HCT116 (cell line): Measurements from ENCODE around the gene DNAJC18. TPM values are rescaled to one million over a fixed set of nuclear protein-coding genes. Genes with fewer than 3 reads are reported as not detected.
"Not testable (repeated sequence)": the region's sequence is repeated elsewhere in the genome, so short reads cannot be mapped to it uniquely, and the experiment has no call there.

Source experiments
- ATAC-seq: fragments of 200-7000 bp; cut with Tn5 transposase; 2 replicates; pipeline ENCODE4 v1.9.1; 2020; ENCODE audit warnings: mild to moderate bottlenecking, moderate library complexity
- BruUV-seq: library from RNA; stranded (reverse); fragments of 400-500 nt; replicated peaks from 2 replicates; lab custom pipeline; 2021; lab: Mats Ljungman, UMichigan
- CTCF ChIA-PET: fragments of 300-600 bp; sonication (Branson Sonifier 250); formaldehyde crosslinking; loops from one replicate; lab custom pipeline; 2021; ENCODE audit warnings: antibody characterized with exemption; lab: Charles Lee
- POLR2A ChIA-PET: fragments of 300-600, 350-600 bp; sonication (Branson Sonifier 250); formaldehyde crosslinking; loops from one replicate; lab custom pipeline; 2021; ENCODE audit warnings: antibody characterized with exemption; lab: Charles Lee
- RAD21 ChIA-PET, 2 experiments: fragments of 300-600 bp; sonication (Branson Sonifier 250); formaldehyde crosslinking; loops; one replicate each; lab custom pipeline; 2023; ENCODE audit warnings: low total read pairs in 2 of 2; ENCODE audit not compliant: uncharacterized antibody in 2 of 2, unreplicated experiment in 2 of 2, low non-redundant PET in 1 of 2; lab: Charles Lee
- DNase-seq: peaks from one replicate; pipeline ENCODE4 v3.0.0-alpha.2; 2010; ENCODE audit warnings: low read depth, low spot score
- H2AFZ ChIP-seq: fragments of 200-600 bp; shearing (Covaris generic), sonication (generic); 2 replicates; pipeline ENCODE4 v1.6.1; 2017; ENCODE audit warnings: low read depth, mixed run types, mixed read lengths, antibody characterized with exemption, low read length; ENCODE audit not compliant: poor library complexity, severe bottlenecking
- H3K27ac ChIP-seq: 2 replicates; pipeline ENCODE4 v1.5.1; 2012; ENCODE audit warnings: low read depth, low read length
- H3K27me3 ChIP-seq: fragments of 200-600 bp; sonication (generic); 2 replicates; pipeline ENCODE4 v1.6.1; 2016; ENCODE audit warnings: mixed run types, low read length, mixed read lengths; ENCODE audit not compliant: insufficient read depth
- H3K36me3 ChIP-seq, 2 experiments: fragments of 200-500 bp in 1 of 2; fragments of 200-600 bp in 1 of 2; sonication (Bioruptor generic) in 1 of 2; sonication (generic) in 1 of 2; 2 replicates each; pipeline versions ENCODE4 v1.5.1 to v1.6.1; 2014 to 2016; ENCODE audit warnings: low read length in 2 of 2, inconsistent platforms in 1 of 2, mixed read lengths in 1 of 2, mixed run types in 1 of 2; ENCODE audit not compliant: insufficient read depth in 2 of 2, control insufficient read depth in 1 of 2
- H3K4me1 ChIP-seq, 2 experiments: fragments of 200-600 bp in 1 of 2; sonication (generic) in 1 of 2; 2 replicates each; pipeline versions ENCODE4 v1.5.1 to v1.6.1; 2012 to 2017; ENCODE audit warnings: low read length in 2 of 2, inconsistent platforms in 1 of 2, mild to moderate bottlenecking in 1 of 2, mixed read lengths in 1 of 2, mixed run types in 1 of 2, moderate library complexity in 1 of 2; ENCODE audit not compliant: insufficient read depth in 2 of 2, control insufficient read depth in 1 of 2
- H3K4me2 ChIP-seq: fragments of 200-600 bp; sonication (generic); 2 replicates; pipeline ENCODE4 v1.6.1; 2017; ENCODE audit warnings: mixed run types, low read length, mixed read lengths
- H3K4me3 ChIP-seq, 2 experiments: fragments of 200-600 bp in 1 of 2; sonication (generic) in 1 of 2; replicated peaks in 1 of 2; 2 replicates each; pipeline ENCODE4 v1.5.1; 2011 to 2016; ENCODE audit warnings: low read length in 2 of 2, control low read depth in 1 of 2, low read depth in 1 of 2, mild to moderate bottlenecking in 1 of 2, mixed read lengths in 1 of 2, mixed run types in 1 of 2
- H3K79me2 ChIP-seq: fragments of 200-600 bp; sonication (generic); 2 replicates; pipeline ENCODE4 v1.6.1; 2017; ENCODE audit warnings: mild to moderate bottlenecking, mixed run types, low read length, moderate library complexity, mixed read lengths; ENCODE audit not compliant: insufficient read depth
- H3K9ac ChIP-seq: fragments of 200-600 bp; sonication (generic); 2 replicates; pipeline ENCODE4 v1.6.1; 2016; ENCODE audit warnings: low read length, mixed read lengths
- H3K9me2 ChIP-seq: fragments of 200-600 bp; sonication (generic), shearing (Covaris generic); 2 replicates; pipeline ENCODE4 v1.6.1; 2017; ENCODE audit warnings: mixed run types, mild to moderate bottlenecking, moderate library complexity; ENCODE audit not compliant: insufficient read depth
- H3K9me3 ChIP-seq, 2 experiments: fragments of 200-500 bp in 1 of 2; fragments of 200-600 bp in 1 of 2; sonication (Bioruptor generic) in 1 of 2; sonication (generic) in 1 of 2; 2 replicates each; pipeline ENCODE4 v1.6.1; 2014 to 2017; ENCODE audit warnings: low read length in 2 of 2, mixed read lengths in 2 of 2, inconsistent platforms in 1 of 2, low read depth in 1 of 2, mild to moderate bottlenecking in 1 of 2, mixed run types in 1 of 2, moderate library complexity in 1 of 2; ENCODE audit not compliant: control insufficient read depth in 1 of 2, insufficient read depth in 1 of 2
- H4K20me1 ChIP-seq: fragments of 200-600 bp; sonication (generic), shearing (Covaris generic); 2 replicates; pipeline ENCODE4 v1.6.1; 2017; ENCODE audit warnings: mixed run types, mild to moderate bottlenecking, moderate library complexity; ENCODE audit not compliant: insufficient read depth
- POLR2AphosphoS5 ChIP-seq: IDR thresholded peaks from 2 replicates; pipeline ENCODE4 v1.6.1; 2011; ENCODE audit warnings: mild to moderate bottlenecking, low read depth, low read length, moderate library complexity
- SP1 ChIP-seq: IDR thresholded peaks from 2 replicates; pipeline ENCODE4 v1.6.1; 2012; ENCODE audit warnings: low read depth
- TCF7L2 ChIP-seq: IDR thresholded peaks from 2 replicates; pipeline ENCODE4 v1.7.0; 2011; ENCODE audit warnings: borderline replicate concordance, inconsistent platforms; ENCODE audit not compliant: insufficient read depth, insufficient read length; ENCODE audit errors: extremely low read depth
- ZFX ChIP-seq: fragments of 450-650 bp; IDR thresholded peaks from 2 replicates; pipeline ENCODE4 v1.6.1; 2017
- ZNF274 ChIP-seq: fragments of 200-500 bp; sonication (Bioruptor generic); IDR thresholded peaks from 2 replicates; pipeline ENCODE4 v1.6.1; 2014; ENCODE audit warnings: mild to moderate bottlenecking, low read depth, low read length, inconsistent platforms
- intact Hi-C: fragments of 100-400 bp; cut with micrococcal nuclease; formaldehyde crosslinking; loops from 2 replicates; pipeline ENCODE4 v1.10.0; 2022
- total RNA-seq: library from RNA; stranded (reverse); gene quantifications from one replicate; pipeline ENCODE4 v1.2.1, GENCODE V29; 2021; ENCODE audit not compliant: unreplicated experiment
- TF ChIP-seq, protein P1 (sequence below), 3 experiments: fragments of 200-600 bp in 1 of 3; sonication (generic) in 1 of 3; IDR thresholded peaks in 2 of 3; conservative IDR thresholded peaks in 1 of 3; 2 replicates each; pipeline ENCODE4 v1.5.1; 2012 to 2017; ENCODE audit warnings: low read depth in 2 of 3, low read length in 2 of 3, antibody characterized with exemption in 1 of 3, borderline replicate concordance in 1 of 3, control low read depth in 1 of 3, mild to moderate bottlenecking in 1 of 3, mixed read lengths in 1 of 3, mixed run types in 1 of 3, moderate library complexity in 1 of 3; ENCODE audit not compliant: insufficient read depth in 1 of 3

DNAJC18 gene
- total RNA-seq, 1 experiment from 2014 or later = 5.7 TPM

DNA sequence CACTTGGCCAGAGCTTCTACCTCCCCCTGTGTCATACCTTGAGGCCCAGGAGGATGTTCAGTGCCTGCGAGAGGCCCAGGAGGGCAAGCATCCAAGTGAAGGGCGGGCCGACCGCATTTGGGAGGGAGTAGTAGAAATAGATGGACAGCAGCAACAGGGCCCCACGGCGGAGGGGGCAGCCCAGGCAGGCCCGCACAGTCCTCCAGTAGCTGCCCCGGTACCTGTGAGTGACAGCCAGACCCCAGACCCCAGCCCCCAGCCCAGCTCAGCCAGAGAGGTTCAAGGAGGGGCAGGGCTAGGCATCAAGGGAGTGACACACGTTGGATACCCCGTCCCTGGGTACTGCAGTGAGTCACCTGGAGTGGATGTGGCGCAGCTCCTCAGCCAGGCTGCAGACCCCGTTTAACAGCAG is 41.8 kb upstream of the DNAJC18 start:
- Histone ChIP-seq H3K4me3 (peak overlapping the region in 1 of 2 experiments; percentile 54; a peak in 3 of 4 replicates), H3K9me2 (no peaks in the 10 kb centered on the region), H3K36me3 (0 out of 4 replicates have a peak, but pooled peaks cover 0 to 2% of the 10 kb centered on the region in 2 experiments), H3K79me2 (no peaks in the 10 kb centered on the region), H3K9me3 (no peaks in the 10 kb centered on the region), H2AFZ (no peak overlapping the region), H4K20me1 (no peaks in the 10 kb centered on the region), H3K27ac (peak overlapping the region; percentile 94), H3K4me1 (peaks cover 26 to 30% of the 10 kb centered on the region in 2 experiments), H3K4me2 (peak overlapping the region; percentile 68), H3K27me3 (no peaks in the 10 kb centered on the region), H3K9ac (peak overlapping the region; percentile 61; the same call in 1 of the 2 replicates)
- ChIA-PET POLR2A (no interaction called here), CTCF (interaction anchor here (0.6 kb wide), 1 partner anchor 11 kb away, joined by 3 read pairs; no protein-coding TSS in a partner anchor), RAD21 (no interaction called here)
- intact Hi-C loops = no loop called here
- BruUV-seq = no TSS peak
- ATAC-seq (peak; percentile 2; the same call in 1 of the 2 replicates), DNase-seq (no peak)
- TF ChIP-seq ZFX = no peak
- TF ChIP-seq TCF7L2 = no peak
- TF ChIP-seq ZNF274 = no peak
- no peak for TF ChIP-seq POLR2AphosphoS5
- TF ChIP-seq, protein P1, sequence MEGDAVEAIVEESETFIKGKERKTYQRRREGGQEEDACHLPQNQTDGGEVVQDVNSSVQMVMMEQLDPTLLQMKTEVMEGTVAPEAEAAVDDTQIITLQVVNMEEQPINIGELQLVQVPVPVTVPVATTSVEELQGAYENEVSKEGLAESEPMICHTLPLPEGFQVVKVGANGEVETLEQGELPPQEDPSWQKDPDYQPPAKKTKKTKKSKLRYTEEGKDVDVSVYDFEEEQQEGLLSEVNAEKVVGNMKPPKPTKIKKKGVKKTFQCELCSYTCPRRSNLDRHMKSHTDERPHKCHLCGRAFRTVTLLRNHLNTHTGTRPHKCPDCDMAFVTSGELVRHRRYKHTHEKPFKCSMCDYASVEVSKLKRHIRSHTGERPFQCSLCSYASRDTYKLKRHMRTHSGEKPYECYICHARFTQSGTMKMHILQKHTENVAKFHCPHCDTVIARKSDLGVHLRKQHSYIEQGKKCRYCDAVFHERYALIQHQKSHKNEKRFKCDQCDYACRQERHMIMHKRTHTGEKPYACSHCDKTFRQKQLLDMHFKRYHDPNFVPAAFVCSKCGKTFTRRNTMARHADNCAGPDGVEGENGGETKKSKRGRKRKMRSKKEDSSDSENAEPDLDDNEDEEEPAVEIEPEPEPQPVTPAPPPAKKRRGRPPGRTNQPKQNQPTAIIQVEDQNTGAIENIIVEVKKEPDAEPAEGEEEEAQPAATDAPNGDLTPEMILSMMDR (IDR thresholded peaks at IDR 0.05 in 2 of 3, conservative IDR thresholded peaks at IDR 0.05 in 1 of 3; ENCODE audit: borderline replicate concordance in 1 of 3, insufficient read depth in 1 of 3, low read depth in 2 of 3, low read length in 2 of 3) = no peak
- no peak for TF ChIP-seq SP1

DNA sequence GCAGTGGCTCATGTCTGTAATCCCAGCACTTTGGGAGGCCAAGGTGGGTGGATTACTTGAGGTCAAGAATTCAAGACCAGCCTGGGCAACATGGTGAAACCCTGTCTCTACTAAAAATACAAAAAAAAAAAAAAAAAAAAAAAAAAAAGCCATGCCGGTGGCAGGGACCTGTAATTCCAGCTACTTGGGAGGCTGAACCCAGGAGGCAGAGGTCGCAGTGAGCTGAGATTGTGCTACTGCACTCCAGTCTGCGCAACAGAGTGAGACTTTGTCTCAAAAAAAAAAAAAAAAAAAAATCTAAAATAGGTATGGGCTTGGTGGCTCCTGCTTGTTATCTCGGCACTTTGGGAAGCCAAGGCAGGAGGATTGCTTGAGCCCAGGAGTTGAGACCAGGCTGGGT is 40.4 kb upstream of the DNAJC18 start:
- H3K4me3 ChIP-seq, RAD21 ChIA-PET, H3K27me3 ChIP-seq, H3K9me2 ChIP-seq, H3K9ac ChIP-seq, H3K9me3 ChIP-seq, DNase-seq, intact Hi-C loops, H4K20me1 ChIP-seq, POLR2A ChIA-PET, H2AFZ ChIP-seq, H3K36me3 ChIP-seq, H3K27ac ChIP-seq, CTCF ChIA-PET, H3K4me2 ChIP-seq, BruUV-seq, H3K79me2 ChIP-seq, ATAC-seq: not testable (repeated sequence)
- H3K4me1 ChIP-seq = peaks cover 26 to 30% of the 10 kb centered on the region in 2 experiments

DNA sequence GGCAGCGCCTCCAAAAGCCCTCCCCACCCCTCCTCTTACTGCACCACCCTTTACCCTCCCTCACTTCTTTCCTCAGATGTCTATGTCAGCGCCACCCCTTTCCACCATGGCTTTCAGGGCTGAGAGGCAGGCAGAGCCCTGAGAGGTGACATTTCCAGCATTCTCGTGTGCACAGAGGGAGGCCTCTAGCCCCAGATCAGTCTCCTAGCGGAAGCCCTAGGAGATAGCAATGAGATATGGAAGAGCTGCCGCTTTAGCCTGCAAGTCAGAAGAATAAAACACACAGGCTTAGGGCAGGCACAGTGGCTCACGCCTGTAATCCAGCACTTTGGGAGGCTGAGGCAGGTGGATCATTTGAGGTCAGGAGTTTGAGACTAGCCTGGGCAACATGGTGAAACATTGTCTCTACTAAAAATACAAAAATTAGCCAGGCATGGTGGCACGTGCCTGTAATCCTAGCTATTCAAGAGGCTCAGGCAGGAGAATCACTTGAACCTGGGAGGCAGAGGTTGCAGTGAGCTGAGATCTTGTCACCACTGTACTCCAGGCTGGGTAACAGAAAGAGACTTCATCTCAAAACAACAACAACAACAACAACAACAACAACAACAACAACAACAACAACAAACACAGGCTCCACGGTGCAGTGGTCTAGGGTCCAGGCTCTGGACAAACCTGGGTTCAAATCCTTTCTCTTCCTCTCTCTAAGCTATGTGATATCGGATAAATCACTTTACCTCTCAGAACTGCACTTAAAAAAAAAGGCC is 39.5 kb upstream of the DNAJC18 start:
- CTCF ChIA-PET, BruUV-seq, ATAC-seq: not testable (repeated sequence)

More for the DNA sequence above, 39.5 kb upstream of the DNAJC18 start:
- RAD21 ChIA-PET, H3K27me3 ChIP-seq, H3K9ac ChIP-seq, intact Hi-C loops, H3K9me3 ChIP-seq, POLR2A ChIA-PET, H4K20me1 ChIP-seq, H2AFZ ChIP-seq, H3K79me2 ChIP-seq, H3K27ac ChIP-seq, H3K4me3 ChIP-seq, H3K9me2 ChIP-seq, H3K36me3 ChIP-seq, H3K4me2 ChIP-seq, DNase-seq: not testable (repeated sequence)
- H3K4me1 ChIP-seq = peaks cover 26 to 33% of the 10 kb centered on the region in 2 experiments
